WTC11 (cell line): Measurements from ENCODE around the gene MAGEC1. TPM values are rescaled to one million over a fixed set of nuclear protein-coding genes. Genes with fewer than 3 reads are reported as not detected.
"Not testable (repeated sequence)": the region's sequence is repeated elsewhere in the genome, so short reads cannot be mapped to it uniquely, and the experiment has no call there.

Experiments used
- ATAC-seq: fragments of 200-7000 bp; cut with Tn5 transposase; 2 replicates; pipeline ENCODE4 v1.10.0; 2021; ENCODE audit warnings: mild to moderate bottlenecking, moderate library complexity
- CTCF ChIA-PET: fragments of 300-600 bp; sonication (Branson Sonifier 250); formaldehyde crosslinking; loops from one replicate; lab custom pipeline; 2021; ENCODE audit warnings: antibody characterized with exemption; lab: Charles Lee
- POLR2A ChIA-PET: fragments of 350-600 bp; sonication (Branson Sonifier 250); formaldehyde crosslinking; loops from one replicate; lab custom pipeline; 2021; ENCODE audit warnings: antibody characterized with exemption; lab: Charles Lee
- DNase-seq: peaks from one replicate; pipeline ENCODE4 v3.0.0; 2021; ENCODE audit warnings: low spot score
- H3K27ac Mint-ChIP-seq: 2 replicates; pipeline ENCODE4 v1.8.0; 2021; ENCODE audit warnings: mixed read lengths
- H3K27me3 Mint-ChIP-seq: 2 replicates; pipeline ENCODE4 v1.8.0; 2021; ENCODE audit warnings: low read depth, mild to moderate bottlenecking, moderate library complexity, mixed read lengths
- H3K36me3 Mint-ChIP-seq: 2 replicates; pipeline ENCODE4 v1.8.0; 2021; ENCODE audit warnings: mixed read lengths
- H3K4me1 Mint-ChIP-seq: 2 replicates; pipeline ENCODE4 v1.8.0; 2022; ENCODE audit warnings: mixed read lengths
- H3K4me3 Mint-ChIP-seq: 2 replicates; pipeline ENCODE4 v1.8.0; 2021; ENCODE audit warnings: mild to moderate bottlenecking, moderate library complexity, mixed read lengths
- H3K9me3 Mint-ChIP-seq: 2 replicates; pipeline ENCODE4 v1.8.0; 2021; ENCODE audit warnings: mixed read lengths
- ELF4 ChIP-seq: sonication (generic); formaldehyde crosslinking; IDR thresholded peaks from 2 replicates; pipeline ENCODE4 v1.8.1; 2022; ENCODE audit warnings: low read depth, mild to moderate bottlenecking, moderate library complexity, missing genetic modification reagents
- ESRRA ChIP-seq: sonication (generic); formaldehyde crosslinking; IDR thresholded peaks from 2 replicates; pipeline ENCODE4 v1.8.1; 2022; ENCODE audit warnings: mild to moderate bottlenecking, missing genetic modification reagents, borderline replicate concordance
- FOXK1 ChIP-seq: sonication (generic); formaldehyde crosslinking; IDR thresholded peaks from 2 replicates; pipeline ENCODE4 v1.8.0; 2022; ENCODE audit warnings: mild to moderate bottlenecking, moderate library complexity, missing genetic modification reagents
- FOXP1 ChIP-seq: sonication (generic); formaldehyde crosslinking; IDR thresholded peaks from 2 replicates; pipeline ENCODE4 v1.8.0; 2022; ENCODE audit warnings: missing genetic modification reagents, mild to moderate bottlenecking, moderate library complexity, borderline replicate concordance
- GABPB1 ChIP-seq: sonication (generic); formaldehyde crosslinking; IDR thresholded peaks from 2 replicates; pipeline ENCODE4 v1.8.1; 2023; ENCODE audit warnings: mild to moderate bottlenecking, missing genetic modification reagents
- GRHL2 ChIP-seq: fragments of 250-450 bp; sonication (Bioruptor Pico); IDR thresholded peaks from 2 replicates; pipeline ENCODE4 v1.8.0; 2022; ENCODE audit warnings: mild to moderate bottlenecking, moderate library complexity; ENCODE audit not compliant: insufficient replicate concordance, severe bottlenecking
- IRF2 ChIP-seq: sonication (generic); formaldehyde crosslinking; IDR thresholded peaks from 2 replicates; pipeline ENCODE4 v1.8.0; 2022; ENCODE audit warnings: low read depth, missing genetic modification reagents, borderline replicate concordance
- OVOL2 ChIP-seq: fragments of 250-450 bp; sonication (Bioruptor Pico); IDR thresholded peaks from 2 replicates; pipeline ENCODE4 v1.9.0; 2021; ENCODE audit warnings: mild to moderate bottlenecking, borderline replicate concordance
- RELA ChIP-seq: sonication (generic); formaldehyde crosslinking; IDR thresholded peaks from 2 replicates; pipeline ENCODE4 v1.8.1; 2022; ENCODE audit warnings: missing genetic modification reagents, mild to moderate bottlenecking, borderline replicate concordance
- TEAD1 ChIP-seq: sonication (generic); formaldehyde crosslinking; IDR thresholded peaks from 2 replicates; pipeline ENCODE4 v1.8.0; 2022; ENCODE audit warnings: mild to moderate bottlenecking, missing genetic modification reagents
- TEAD4 ChIP-seq: sonication (generic); formaldehyde crosslinking; IDR thresholded peaks from 2 replicates; pipeline ENCODE4 v1.8.0; 2022; ENCODE audit warnings: mild to moderate bottlenecking, missing genetic modification reagents
- ZNF138 ChIP-seq: sonication (generic); formaldehyde crosslinking; conservative IDR thresholded peaks from 2 replicates; pipeline ENCODE4 v1.8.1; 2022; ENCODE audit warnings: mild to moderate bottlenecking, moderate library complexity, missing genetic modification reagents
- ZNF232 ChIP-seq: sonication (generic); formaldehyde crosslinking; IDR thresholded peaks from 2 replicates; pipeline ENCODE4 v1.8.0; 2022; ENCODE audit warnings: mild to moderate bottlenecking, missing genetic modification reagents
- ZNF396 ChIP-seq: fragments of 250-450 bp; sonication (Bioruptor Pico); IDR thresholded peaks from 2 replicates; pipeline ENCODE4 v1.8.0; 2021; ENCODE audit warnings: mild to moderate bottlenecking, moderate library complexity, borderline replicate concordance
- total RNA-seq: library from RNA; stranded (reverse); gene quantifications from 3 replicates; pipeline ENCODE4 v1.2.3, GENCODE V29; 2021
- TF ChIP-seq, protein P1 (sequence below): sonication (generic); formaldehyde crosslinking; conservative IDR thresholded peaks from 2 replicates; pipeline ENCODE4 v1.8.1; 2023; ENCODE audit warnings: mild to moderate bottlenecking, low read depth, missing genetic modification reagents, moderate library complexity
- TF ChIP-seq, protein P2 (sequence below): sonication (generic); formaldehyde crosslinking; IDR thresholded peaks from 2 replicates; pipeline ENCODE4 v1.8.0; 2022; ENCODE audit warnings: mild to moderate bottlenecking, missing genetic modification reagents
- TF ChIP-seq, protein P3 (sequence below): sonication (generic); formaldehyde crosslinking; IDR thresholded peaks from 2 replicates; pipeline ENCODE4 v1.8.0; 2023; ENCODE audit warnings: mild to moderate bottlenecking, missing genetic modification reagents
- TF ChIP-seq, protein P4 (sequence below): fragments of 250-450 bp; sonication (Bioruptor Pico); IDR thresholded peaks from 2 replicates; pipeline ENCODE4 v1.9.0; 2021; ENCODE audit warnings: moderate library complexity, mild to moderate bottlenecking, inconsistent platforms, borderline replicate concordance
- TF ChIP-seq, protein P5 (sequence below): sonication (generic); formaldehyde crosslinking; IDR thresholded peaks from 2 replicates; pipeline ENCODE4 v1.8.1; 2022; ENCODE audit warnings: missing genetic modification reagents, borderline replicate concordance

The MAGEC1 gene
- total RNA-seq, 1 experiment from 2014 or later = 0.07 TPM

DNA sequence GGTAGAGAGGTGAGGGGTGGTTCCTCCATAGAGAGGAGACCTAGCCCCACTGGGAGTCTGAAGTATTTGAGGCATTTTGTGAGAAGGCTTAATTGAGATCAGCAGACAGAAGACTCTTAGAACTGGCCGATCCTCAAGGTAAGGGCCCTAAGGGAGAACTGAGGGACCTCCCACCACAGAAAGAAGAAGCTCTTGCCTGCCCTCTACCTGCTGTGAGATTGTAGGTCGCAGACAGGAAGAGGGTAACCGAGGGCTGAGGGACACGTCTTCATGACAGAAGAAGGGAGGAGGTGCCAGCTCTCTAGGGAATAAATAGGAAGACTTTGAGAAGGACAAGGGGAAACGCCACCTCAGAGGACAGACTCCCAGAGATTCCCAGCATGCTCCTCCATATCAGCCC lies 24.1 kb upstream of the MAGEC1 start (continued):
- TF ChIP-seq, protein P1, sequence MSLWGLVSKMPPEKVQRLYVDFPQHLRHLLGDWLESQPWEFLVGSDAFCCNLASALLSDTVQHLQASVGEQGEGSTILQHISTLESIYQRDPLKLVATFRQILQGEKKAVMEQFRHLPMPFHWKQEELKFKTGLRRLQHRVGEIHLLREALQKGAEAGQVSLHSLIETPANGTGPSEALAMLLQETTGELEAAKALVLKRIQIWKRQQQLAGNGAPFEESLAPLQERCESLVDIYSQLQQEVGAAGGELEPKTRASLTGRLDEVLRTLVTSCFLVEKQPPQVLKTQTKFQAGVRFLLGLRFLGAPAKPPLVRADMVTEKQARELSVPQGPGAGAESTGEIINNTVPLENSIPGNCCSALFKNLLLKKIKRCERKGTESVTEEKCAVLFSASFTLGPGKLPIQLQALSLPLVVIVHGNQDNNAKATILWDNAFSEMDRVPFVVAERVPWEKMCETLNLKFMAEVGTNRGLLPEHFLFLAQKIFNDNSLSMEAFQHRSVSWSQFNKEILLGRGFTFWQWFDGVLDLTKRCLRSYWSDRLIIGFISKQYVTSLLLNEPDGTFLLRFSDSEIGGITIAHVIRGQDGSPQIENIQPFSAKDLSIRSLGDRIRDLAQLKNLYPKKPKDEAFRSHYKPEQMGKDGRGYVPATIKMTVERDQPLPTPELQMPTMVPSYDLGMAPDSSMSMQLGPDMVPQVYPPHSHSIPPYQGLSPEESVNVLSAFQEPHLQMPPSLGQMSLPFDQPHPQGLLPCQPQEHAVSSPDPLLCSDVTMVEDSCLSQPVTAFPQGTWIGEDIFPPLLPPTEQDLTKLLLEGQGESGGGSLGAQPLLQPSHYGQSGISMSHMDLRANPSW = no peak
- TF ChIP-seq, protein P2, sequence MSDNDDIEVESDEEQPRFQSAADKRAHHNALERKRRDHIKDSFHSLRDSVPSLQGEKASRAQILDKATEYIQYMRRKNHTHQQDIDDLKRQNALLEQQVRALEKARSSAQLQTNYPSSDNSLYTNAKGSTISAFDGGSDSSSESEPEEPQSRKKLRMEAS (CRISPR knock-in tag) = no peak
- no peak for TF ChIP-seq TEAD1 (CRISPR knock-in tag)
- no peak for TF ChIP-seq ZNF138 (CRISPR knock-in tag)
- TF ChIP-seq ZNF396 (CRISPR knock-in tag) = no peak
- TF ChIP-seq, all 79 proteins: peak for 0

DNA sequence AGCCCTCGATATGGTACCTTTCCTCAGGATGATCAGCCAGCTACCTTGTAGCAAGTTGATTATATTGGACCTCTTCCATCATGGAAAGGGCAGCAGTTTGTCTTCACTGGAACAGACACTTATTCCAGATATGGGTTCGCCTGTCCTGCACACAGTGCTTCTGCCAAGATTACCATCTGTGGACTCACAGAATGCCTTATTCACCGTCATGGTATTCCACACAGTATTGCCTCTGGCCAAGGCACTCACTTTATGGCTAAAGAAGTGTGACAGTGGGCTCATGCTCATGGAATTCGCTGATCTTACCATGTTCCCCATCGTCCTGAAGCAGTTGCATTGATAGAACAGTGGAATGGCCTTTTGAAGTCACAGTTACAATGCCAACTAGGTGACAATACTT lies 14.9 kb upstream of the MAGEC1 start:
- H3K4me1 Mint-ChIP-seq, CTCF ChIA-PET, DNase-seq, H3K36me3 Mint-ChIP-seq, POLR2A ChIA-PET, ATAC-seq, H3K9me3 Mint-ChIP-seq, H3K27ac Mint-ChIP-seq, H3K27me3 Mint-ChIP-seq, H3K4me3 Mint-ChIP-seq: not testable (repeated sequence)

DNA sequence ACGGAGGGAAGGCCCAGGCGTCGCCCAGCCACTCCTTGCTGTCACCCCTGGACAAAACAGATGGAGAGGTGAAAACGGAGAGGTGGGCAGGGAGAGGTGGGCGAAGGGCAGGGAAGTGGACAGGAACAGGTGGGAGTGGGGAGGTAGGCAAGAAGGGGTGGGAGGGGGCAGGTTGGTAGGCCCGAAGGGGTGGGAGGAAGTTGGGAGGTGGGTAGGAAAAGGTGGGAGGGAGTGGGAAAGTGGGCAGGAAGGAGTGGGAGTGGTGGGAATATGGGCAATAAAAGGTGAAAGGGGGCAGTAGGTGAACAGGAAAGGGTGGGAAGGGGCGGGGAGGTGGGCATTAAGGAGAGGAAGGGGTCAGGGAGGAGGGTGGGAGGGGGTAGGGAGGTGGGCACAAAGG lies 9.0 kb upstream of the MAGEC1 start:
- Mint-ChIP-seq H3K36me3 (peaks cover 5% of the 10 kb centered on the region; the same call in 1 of the 2 replicates), H3K4me1 (no peaks in the 10 kb centered on the region), H3K27me3 (no peaks in the 10 kb centered on the region), H3K4me3 (no peak overlapping the region), H3K9me3 (peaks cover 8% of the 10 kb centered on the region; the same call in 1 of the 2 replicates)
- ChIA-PET CTCF (no interaction called here), POLR2A (no interaction called here)
- DNase-seq (no peak), ATAC-seq (no peak)
- TF ChIP-seq ZNF232 (CRISPR knock-in tag) = no peak
- no peak for TF ChIP-seq ELF4 (CRISPR knock-in tag)
- TF ChIP-seq, protein P3, sequence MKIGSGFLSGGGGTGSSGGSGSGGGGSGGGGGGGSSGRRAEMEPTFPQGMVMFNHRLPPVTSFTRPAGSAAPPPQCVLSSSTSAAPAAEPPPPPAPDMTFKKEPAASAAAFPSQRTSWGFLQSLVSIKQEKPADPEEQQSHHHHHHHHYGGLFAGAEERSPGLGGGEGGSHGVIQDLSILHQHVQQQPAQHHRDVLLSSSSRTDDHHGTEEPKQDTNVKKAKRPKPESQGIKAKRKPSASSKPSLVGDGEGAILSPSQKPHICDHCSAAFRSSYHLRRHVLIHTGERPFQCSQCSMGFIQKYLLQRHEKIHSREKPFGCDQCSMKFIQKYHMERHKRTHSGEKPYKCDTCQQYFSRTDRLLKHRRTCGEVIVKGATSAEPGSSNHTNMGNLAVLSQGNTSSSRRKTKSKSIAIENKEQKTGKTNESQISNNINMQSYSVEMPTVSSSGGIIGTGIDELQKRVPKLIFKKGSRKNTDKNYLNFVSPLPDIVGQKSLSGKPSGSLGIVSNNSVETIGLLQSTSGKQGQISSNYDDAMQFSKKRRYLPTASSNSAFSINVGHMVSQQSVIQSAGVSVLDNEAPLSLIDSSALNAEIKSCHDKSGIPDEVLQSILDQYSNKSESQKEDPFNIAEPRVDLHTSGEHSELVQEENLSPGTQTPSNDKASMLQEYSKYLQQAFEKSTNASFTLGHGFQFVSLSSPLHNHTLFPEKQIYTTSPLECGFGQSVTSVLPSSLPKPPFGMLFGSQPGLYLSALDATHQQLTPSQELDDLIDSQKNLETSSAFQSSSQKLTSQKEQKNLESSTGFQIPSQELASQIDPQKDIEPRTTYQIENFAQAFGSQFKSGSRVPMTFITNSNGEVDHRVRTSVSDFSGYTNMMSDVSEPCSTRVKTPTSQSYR (CRISPR knock-in tag) = no peak
- TF ChIP-seq GRHL2 = no peak
- TF ChIP-seq OVOL2 (CRISPR knock-in tag) = no peak
- TF ChIP-seq ESRRA (CRISPR knock-in tag) = no peak
- TF ChIP-seq FOXK1 (CRISPR knock-in tag) = no peak
- TF ChIP-seq, protein P4, sequence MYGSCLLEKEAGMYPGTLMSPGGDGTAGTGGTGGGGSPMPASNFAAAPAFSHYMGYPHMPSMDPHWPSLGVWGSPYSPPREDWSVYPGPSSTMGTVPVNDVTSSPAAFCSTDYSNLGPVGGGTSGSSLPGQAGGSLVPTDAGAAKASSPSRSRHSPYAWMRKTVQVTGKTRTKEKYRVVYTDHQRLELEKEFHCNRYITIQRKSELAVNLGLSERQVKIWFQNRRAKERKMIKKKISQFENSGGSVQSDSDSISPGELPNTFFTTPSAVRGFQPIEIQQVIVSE (CRISPR knock-in tag) = no peak
- TF ChIP-seq, protein P5, sequence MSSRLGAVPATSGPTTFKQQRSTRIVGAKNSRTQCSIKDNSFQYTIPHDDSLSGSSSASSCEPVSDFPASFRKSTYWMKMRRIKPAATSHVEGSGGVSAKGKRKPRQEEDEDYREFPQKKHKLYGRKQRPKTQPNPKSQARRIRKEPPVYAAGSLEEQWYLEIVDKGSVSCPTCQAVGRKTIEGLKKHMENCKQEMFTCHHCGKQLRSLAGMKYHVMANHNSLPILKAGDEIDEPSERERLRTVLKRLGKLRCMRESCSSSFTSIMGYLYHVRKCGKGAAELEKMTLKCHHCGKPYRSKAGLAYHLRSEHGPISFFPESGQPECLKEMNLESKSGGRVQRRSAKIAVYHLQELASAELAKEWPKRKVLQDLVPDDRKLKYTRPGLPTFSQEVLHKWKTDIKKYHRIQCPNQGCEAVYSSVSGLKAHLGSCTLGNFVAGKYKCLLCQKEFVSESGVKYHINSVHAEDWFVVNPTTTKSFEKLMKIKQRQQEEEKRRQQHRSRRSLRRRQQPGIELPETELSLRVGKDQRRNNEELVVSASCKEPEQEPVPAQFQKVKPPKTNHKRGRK (CRISPR knock-in tag) = no peak
- TF ChIP-seq ZNF138 (CRISPR knock-in tag) = no peak
- no peak for TF ChIP-seq TEAD1 (CRISPR knock-in tag)
- TF ChIP-seq IRF2 (CRISPR knock-in tag) = no peak
- TF ChIP-seq FOXP1 (CRISPR knock-in tag) = no peak
- TF ChIP-seq GABPB1 (CRISPR knock-in tag) = no peak
- no peak for TF ChIP-seq RELA
- TF ChIP-seq TEAD4 (CRISPR knock-in tag) = no peak
- TF ChIP-seq, all 79 proteins: peak for 0
- no peak overlapping the region for H3K27ac Mint-ChIP-seq
